ENCODE results near the gene ADAMTS3.
"Not testable (repeated sequence)": the region's sequence is repeated elsewhere in the genome, so short reads cannot be mapped to it uniquely, and the experiment has no call there.

The ADAMTS3 gene

DNA sequence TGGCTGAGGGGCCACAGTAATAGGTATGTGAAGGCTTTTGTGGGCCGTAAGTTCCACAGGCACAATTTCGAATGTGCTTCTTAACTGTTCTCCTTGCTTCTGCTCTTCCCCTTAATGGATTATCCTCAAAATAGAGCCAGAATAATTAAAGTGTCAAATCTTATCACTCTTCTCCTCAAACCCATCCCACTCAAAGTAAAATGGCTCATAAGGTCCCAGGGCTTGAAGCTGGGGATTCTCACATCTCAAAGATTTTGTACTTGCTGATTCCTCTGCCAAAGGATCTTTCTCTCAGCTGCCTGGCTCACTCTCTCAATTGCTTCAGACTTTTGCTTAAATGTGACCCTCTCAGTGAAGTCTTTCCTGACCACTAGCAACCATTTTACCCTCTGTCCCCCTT lies 16.6 kb downstream of the ADAMTS3 start:
- DNase-seq = no peak

DNA sequence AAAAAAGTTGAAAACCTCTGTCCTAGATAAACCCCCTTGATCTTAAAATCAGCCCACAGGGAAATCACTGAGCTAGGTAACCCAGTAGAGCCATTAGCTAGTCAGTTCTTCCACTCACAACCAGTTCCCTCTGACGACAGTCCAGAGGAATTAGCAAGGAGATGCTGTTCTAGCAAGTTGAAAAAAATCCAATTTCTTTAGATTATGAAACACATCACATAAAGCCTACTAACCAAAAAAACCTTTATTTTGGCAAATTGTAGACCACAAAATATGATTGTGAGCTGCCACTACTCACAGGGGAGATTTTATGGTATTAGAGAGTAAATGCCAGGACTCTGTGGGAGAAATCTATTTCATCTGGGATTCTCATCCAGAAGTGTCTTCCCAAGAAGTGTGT lies 22.6 kb downstream of the ADAMTS3 start:
- DNase-seq = no peak

DNA sequence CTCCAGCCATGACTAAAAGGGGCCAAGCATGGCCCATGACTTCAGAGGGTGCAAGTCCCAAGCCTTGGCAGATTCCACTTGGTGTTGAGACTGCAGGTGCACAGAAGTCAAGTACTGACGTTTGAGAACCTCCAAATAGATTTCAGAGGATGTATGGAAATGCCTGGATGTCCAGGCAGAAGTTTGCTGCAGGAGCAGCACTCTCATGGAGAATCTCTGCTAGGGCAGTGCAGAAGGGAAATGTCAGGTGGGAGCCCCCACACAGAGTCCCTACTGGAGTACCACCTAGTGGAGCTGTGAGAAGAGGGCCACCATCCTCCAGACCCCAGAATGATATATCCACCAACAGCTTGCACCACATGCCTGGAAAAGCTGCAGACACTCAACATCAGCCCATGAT lies 28.3 kb downstream of the ADAMTS3 start:
- not testable (repeated sequence) for DNase-seq

DNA sequence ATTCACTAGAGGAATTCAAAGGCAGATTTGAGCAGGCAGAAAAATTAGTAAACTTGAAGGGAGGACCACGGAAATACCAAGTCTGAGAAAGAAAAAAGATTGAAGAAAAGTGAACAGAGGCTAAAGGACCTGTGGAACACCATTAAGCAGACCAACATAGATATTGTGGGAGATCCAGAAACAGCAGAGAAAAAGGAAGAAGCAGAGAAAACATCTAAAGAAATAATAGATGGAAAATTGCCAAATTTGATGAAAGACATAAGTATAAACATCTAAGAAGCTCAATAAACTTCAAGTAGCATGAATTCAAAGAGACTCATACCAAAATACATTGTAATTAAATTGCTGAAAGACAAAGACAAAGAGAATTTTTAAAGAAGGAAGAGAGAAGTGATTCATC lies 31.0 kb downstream of the ADAMTS3 start:
- no peak for DNase-seq

DNA sequence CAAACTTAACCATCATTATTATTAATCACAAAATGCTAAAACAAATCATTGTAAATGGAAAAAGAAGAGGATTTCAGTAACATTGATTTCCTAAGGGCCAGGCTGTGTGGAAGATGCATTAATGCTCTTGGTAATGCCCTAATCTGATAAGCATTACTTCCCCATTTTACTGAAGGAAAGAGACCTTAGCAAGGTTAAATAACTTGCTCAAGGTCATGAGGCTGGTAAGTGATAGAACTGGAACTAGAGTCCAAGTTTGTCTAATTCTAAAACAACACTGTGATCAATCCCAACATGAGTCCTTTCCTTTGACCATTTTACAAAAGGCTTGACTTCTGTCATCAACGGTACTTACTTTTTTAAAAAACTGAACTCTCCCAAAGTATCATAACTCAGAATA lies 32.6 kb downstream of the ADAMTS3 start:
- DNase-seq = no peak

DNA sequence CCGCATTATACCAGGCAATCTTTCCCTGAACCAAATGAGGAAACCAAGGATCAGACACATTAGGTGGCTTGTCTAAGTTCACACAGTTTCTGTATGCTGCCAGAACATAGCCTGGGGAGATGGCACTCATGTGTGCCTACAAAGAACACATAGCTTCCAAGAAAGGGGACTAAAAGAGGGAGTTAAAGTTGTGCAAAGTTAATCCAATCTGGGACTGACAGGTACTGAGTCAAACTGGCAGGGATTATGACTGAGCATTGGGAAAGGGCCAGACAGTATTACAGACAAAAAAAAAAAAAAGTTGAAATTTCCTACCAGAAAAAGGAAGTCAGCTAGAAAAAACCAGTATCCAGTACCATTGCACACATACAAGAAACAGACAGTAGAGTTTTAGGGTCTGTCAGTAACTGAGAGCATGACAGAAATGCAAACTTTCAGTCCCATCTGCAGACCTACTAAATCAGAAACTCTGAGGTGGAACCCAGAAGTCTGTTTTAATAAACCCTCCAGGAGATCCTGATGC lies 37.2 kb downstream of the ADAMTS3 start:
- DNase-seq = no peak

DNA sequence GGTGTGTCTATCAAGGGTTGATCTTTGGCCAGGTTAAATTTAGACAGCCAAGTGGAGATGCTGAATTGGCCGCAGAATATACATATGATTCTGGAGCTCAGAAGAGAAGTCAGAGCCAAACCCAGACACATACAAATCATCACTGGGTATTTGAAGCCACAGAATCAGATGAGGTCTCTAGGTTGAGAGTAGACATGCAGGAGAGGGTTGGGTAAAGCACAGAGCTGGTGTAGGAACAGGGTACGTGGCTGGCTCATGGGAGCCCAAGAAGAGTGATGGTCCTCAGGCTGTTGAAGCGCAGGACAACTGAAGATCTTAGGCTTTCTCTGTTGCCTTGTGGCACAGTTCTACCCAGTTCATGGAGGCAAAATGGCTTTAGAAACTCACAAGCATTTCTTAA lies 37.7 kb downstream of the ADAMTS3 start:
- no peak for DNase-seq

DNA sequence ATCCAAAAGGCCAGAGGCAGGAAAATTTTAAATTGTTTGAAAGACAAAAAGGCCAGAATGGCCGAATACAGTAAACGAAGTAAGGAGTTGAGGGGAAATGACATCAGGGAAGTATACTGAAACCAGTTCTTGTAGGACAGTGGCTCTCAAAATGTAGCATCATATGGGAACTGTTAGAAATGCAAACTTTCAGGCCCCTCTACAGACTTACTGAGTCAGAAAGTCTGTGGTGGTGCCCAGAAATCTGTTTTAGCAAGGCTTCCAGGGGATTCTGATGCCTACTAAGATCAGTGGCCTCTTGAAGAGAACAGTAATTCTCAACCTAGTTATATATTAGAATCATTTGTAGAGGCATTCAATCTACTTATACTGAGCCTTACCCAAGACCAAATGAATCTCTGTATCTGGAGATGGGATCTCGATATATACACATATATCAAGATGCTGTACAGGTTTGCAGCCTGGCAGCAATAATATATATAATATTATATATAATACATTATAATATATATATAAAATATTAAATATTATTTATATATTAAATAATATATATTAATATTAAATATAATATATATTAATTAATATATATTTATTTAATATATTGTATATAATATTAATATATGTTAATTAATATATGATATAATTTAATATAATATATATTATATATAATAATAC lies 39.7 kb downstream of the ADAMTS3 start:
- no peak for DNase-seq

DNA sequence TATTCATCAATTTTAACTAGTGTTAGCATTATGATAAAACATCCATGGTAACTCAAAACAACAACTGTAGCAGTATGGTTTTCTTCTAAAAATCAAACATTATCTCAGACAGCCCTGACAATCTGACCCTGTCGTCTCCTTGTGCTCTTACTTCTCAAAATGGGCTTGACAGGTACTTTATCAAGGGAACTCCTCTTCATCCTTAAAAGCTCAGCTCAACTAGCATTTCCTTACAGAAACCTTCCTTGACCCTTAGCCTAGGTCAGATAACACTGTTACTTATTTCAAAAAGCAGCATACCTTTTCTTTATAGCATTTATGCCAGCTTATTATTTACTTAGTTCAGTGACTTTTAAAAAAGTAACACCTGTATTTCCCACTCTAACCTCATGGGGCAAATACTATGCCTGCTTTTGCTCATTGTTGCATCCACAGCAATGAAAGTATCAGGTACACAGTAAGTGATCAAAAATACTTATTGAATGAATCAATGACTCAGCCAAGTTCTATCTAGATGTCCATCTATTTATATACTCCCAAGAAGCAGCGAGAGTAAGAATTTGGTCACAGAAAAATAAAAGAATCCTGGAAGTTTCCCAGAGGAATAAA lies 41.9 kb downstream of the ADAMTS3 start:
- no peak for DNase-seq

DNA sequence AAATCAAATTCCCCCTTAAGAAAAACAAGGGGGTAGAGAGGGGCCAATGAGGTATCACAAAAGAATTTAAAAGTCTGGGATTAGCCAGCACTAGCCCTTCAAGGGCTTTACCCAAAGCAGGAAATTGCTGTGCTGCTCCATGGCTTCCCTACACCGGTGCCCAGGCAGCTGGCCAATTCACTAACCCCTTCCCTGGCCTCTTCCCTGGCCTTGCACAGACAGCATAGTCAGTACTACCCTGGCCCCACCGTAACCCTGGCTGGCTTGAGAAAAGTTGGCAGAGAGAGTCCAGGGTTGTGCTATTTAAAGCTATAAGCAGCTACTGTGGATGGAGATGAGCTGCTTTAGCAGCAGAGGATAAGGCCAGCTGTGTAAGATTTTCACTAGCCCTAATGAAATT lies 43.1 kb downstream of the ADAMTS3 start:
- no peak for DNase-seq

DNA sequence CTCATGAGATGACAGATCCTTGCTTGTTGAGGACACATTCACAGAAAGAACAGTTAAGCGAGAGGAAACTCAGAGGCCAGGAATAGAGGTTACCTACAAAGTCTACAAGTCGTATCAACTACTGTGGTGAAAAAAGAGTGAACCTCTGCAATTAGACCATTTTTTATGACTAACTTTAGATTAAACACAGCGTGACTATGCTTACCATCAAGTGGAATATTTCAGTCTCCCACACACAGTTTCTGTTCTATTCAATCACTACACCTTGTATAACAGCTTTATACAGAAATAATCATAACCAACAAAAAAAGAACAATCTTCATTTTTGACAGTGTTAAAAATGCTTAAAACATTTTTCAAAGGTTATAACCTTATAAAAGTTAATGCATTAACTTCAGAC lies 46.6 kb downstream of the ADAMTS3 start:
- DNase-seq = no peak

DNA sequence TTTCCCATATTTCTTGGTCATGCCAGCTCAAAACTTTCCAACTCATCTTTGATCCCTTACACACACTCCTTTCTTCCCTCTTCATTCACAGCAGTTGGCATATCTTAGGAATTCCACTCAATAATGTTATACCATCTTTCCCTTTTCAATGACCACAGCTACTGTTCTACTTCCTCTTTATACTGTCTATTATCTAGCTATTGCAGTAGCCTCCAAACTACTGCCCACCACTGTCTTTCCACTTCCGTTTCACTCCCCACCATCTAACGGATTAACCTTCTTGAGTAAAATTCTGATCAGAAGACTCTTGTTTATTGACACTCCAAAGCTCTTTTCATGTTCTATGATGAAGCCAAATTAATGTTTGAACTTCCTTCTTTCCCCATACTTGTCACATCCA lies 55.8 kb downstream of the ADAMTS3 start:
- DNase-seq = no peak

DNA sequence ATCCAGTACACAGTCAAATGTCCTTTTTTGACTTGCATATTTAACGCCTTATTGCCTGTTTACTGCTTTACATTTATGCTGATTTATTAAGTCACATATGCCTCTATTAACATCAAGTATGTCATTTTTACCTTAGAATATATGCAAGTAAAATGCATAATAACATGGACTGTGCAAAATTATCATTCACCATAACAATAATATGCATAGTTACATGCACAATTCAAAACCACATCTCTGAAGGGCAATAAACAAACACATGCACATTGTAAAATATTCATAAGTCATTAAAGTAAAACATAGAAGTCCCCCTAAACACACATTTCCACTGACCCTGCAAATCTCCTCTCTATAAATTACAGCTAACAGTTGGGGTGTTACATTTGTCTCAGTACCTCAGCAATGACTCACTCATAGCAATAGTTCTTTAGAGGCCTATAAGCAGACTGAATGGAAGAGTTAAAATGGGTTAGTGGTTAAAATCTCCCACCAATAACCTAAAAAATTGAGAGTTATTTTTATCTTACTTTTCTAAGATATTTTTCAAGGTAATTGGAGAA lies 61.1 kb downstream of the ADAMTS3 start:
- DNase-seq = no peak

DNA sequence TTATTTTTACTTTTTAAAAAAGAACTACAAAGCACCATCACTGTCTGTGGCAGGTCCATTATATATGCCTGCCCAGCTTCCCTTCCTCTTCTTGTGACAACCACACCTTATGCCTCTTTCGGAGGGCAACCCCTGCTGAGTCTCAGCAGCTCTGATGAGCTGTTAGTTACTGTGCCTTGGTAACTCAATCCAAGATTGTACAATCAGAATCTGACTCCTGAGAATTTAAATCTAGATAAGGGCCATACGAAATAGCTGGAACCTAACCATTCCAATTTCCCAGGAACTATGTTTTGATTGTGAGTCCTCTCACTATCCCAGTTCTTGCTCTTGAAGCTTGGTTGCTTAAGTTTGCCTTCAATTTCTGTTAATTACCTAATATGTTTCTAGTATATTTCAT lies 61.9 kb downstream of the ADAMTS3 start:
- no peak for DNase-seq

DNA sequence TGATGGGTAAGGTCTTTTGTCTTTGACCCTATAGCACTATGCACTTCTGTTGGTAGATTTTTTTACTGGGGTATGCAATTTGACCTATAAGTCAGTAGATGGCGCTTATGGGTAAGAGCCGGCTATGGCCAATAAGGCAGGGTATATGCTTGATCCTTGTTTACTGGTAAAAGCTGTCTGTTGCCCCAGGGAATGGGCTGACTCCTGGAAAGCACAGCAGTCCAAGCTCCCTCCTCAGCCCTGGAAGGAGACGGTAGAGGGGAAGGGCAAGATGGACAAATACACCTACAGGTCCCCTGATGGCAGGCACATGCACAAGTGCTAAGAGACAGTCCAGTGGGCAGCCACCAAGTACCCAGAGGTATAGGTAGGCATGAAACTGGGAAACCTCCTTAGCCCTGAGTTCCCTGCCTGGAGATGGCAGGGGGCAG lies 63.7 kb downstream of the ADAMTS3 start:
- no peak for DNase-seq

DNA sequence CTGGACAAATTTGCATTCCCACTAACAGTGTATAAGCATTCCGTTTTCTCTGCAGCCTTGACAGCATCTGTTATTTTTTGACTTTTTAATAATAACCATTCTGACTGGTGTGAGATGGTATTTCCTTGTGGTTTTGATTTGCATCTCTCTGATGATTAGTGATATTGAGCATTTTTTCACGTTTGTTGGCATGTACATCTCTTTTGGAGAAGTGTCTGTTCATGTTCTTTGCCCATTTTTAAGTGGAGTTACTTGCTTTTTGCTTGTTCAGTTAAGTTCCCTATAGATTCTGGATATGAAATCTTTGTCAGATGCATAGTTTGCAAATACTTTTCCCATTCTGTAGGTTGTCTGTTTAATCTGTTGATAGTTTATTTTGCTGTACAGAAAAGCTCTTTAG lies 68.8 kb downstream of the ADAMTS3 start:
- no peak for DNase-seq

DNA sequence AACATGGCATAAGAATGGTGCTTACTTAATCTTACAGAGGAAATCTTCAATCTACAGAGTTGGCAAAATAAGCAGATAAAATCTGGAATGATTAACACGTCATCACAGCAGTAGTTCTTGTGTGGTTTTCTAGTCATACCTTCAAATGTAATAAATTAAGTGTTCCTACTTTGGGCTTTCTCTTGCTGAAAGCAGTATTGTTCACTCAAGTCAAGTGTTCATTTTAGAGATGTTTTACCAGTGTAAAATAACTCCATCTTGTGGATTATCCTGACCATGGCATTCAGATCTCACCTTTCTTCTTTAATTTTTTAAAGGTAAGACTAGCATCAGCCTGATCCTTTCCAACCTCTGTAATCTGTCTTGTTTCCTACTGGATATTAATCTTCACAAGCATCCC lies 72.9 kb downstream of the ADAMTS3 start:
- DNase-seq = no peak

DNA sequence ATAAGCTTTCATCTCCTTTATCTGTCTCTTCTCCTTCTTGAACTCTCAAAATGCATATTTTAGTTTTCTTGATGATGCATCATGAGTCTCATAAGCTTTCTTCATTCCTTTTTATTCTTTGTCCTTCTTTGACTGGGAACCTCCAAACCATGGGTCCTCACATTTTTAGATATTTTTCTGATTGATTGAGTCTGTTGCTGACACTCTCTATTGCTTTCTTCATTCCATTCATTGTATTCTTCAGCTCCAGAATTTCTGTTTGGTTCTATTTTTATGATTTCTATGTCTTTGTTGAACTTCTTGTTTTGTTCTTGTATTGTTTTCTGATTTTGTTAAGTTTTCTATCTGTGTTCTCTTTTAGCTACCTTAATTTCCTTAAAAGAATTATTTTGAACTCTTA lies 74.9 kb downstream of the ADAMTS3 start:
- DNase-seq = no peak

DNA sequence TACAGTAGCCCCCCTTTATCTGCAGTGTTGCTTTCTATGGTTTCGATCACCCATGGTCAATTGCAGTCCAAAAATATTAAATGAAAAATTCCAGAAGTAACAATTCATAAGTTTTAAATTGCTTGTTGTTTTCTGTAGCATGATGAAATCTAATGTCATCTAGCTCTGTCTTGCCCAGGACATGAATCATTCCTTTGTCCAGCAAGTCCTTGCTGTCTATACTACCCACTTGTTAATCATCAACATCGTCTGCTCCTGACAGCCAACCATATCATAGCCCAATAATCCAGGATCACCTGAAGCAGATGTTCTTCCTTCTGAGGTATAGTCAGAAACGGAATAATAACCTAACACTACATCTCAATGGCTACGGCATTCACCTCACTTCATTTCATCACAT lies 79.8 kb downstream of the ADAMTS3 start:
- DNase-seq = no peak

DNA sequence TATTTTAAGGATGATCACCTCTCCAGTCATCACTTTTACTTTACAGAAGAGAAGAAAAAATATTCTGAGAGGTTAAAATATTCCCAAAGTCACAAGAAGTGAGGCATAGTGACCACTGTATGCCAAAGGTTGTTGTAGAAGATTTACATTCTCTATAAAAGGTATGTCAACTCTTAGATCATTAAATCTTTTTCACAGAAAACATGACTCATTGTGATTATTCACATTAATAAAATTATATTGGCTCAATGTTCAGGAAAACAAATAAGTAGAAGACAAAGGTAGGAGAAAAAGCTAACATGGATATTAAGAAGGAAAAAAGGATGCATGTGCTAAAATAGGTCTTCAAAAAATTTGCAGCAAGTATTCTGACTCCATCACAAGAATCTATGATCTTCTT lies 82.0 kb downstream of the ADAMTS3 start:
- no peak for DNase-seq

DNA sequence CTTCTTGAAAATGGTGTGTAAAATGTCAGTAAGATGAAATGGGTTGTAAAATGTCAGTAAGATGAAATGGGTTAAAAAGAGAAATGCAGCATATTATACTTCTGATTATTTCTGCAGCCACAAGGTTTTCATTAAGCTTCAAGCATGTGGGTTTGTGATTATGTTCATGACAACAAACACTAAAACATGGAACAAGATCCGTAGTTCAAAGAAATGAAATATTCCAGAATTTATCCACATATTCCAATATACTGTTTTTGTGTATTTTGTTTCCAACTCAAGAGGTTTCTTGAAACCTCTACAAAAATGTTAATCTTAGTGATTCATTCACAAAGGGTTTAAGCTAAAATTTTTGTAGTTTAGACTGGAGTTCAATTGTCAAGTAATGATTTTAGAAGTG lies 84.0 kb downstream of the ADAMTS3 start:
- DNase-seq = no peak

DNA sequence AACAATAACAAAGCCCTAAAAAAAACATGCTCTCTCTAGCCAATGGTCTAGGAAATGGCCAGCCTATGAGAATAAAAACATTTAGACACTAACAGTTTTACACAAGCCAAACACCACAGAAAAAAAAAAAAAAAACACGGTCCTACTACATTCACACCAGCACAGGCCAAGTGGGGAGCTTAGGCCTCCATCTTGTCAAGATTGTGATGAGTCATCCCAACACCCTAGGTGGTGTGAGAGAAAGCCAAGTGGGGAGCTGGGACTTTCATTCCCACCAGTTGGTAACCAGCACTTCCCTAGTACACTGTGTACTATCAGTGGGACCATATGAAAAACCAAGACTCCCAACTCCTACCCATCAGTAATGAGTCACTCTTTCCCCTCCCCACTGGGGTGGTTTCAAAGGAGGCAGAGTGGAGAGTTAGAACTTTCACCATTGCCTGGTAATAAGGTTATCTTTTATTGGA lies 95.6 kb downstream of the ADAMTS3 start:
- DNase-seq = no peak

DNA sequence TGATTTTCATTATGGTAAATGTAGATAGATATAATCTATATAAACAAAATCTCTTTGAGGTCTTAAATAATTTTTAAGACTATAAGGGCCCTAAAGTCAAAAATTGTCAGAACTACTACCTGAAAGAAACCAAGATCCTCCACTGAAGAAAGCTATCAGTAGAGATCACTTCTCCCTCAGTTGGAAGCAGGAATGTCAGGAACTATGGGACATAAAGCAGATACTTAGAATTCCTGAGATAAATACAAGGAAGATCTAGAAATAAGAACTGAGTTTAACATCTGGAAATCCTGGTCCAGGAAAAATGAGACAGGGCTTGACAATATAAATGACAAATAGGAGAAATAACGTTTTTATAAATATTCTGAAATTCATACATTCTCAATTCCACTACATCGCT lies 97.2 kb downstream of the ADAMTS3 start:
- DNase-seq = no peak

DNA sequence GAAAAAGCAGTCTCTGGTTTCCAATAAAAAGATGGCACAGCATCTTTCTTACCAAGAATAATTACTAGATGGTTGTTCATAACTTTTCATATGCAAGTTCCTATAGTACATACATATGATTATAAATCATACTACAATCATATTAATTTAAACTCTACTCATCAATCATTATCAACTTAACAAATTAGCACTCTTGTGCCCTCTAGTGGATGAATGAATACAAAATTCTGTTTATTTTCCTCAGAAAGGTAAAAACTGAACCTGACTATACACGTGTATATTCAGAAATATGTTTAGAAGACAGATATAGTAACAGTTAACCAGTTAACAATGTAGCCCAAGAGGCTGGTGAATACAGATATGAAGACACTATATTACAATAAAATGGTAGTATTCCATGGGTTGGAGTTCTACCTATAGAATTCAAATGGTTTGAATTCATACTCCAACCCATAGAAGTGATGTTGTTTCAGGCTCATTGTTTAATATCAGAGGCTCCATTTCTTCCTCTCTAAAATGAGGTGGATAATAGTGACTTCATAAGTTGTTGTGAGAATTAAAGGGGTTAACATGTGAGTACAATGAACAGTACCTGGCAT lies 100.0 kb downstream of the ADAMTS3 start:
- peak; percentile 1 for DNase-seq

Data from NCI-H1436 (cell line).